HCT116 (cell line): ENCODE data around the gene PRR7. TPM values are rescaled to one million over a fixed set of nuclear protein-coding genes. Genes with fewer than 3 reads are reported as not detected.
A peak's percentile ranks its signal among the peaks of the same experiment; 100 is the strongest.

ENCODE experiments used
- ATAC-seq: fragments of 200-7000 bp; cut with Tn5 transposase; 2 replicates; pipeline ENCODE4 v1.9.1; 2020; ENCODE audit warnings: mild to moderate bottlenecking, moderate library complexity
- BruUV-seq: library from RNA; stranded (reverse); fragments of 400-500 nt; replicated peaks from 2 replicates; lab custom pipeline; 2021; lab: Mats Ljungman, UMichigan
- CTCF ChIA-PET: fragments of 300-600 bp; sonication (Branson Sonifier 250); formaldehyde crosslinking; loops from one replicate; lab custom pipeline; 2021; ENCODE audit warnings: antibody characterized with exemption; lab: Charles Lee
- POLR2A ChIA-PET: fragments of 300-600, 350-600 bp; sonication (Branson Sonifier 250); formaldehyde crosslinking; loops from one replicate; lab custom pipeline; 2021; ENCODE audit warnings: antibody characterized with exemption; lab: Charles Lee
- RAD21 ChIA-PET, 2 experiments: fragments of 300-600 bp; sonication (Branson Sonifier 250); formaldehyde crosslinking; loops; one replicate each; lab custom pipeline; 2023; ENCODE audit warnings: low total read pairs in 2 of 2; ENCODE audit not compliant: uncharacterized antibody in 2 of 2, unreplicated experiment in 2 of 2, low non-redundant PET in 1 of 2; lab: Charles Lee
- DNase-seq: peaks from one replicate; pipeline ENCODE4 v3.0.0-alpha.2; 2010; ENCODE audit warnings: low read depth, low spot score
- H2AFZ ChIP-seq: fragments of 200-600 bp; shearing (Covaris generic), sonication (generic); 2 replicates; pipeline ENCODE4 v1.6.1; 2017; ENCODE audit warnings: low read depth, mixed run types, mixed read lengths, antibody characterized with exemption, low read length; ENCODE audit not compliant: poor library complexity, severe bottlenecking
- H3K27ac ChIP-seq: 2 replicates; pipeline ENCODE4 v1.5.1; 2012; ENCODE audit warnings: low read depth, low read length
- H3K27me3 ChIP-seq: fragments of 200-600 bp; sonication (generic); 2 replicates; pipeline ENCODE4 v1.6.1; 2016; ENCODE audit warnings: mixed run types, low read length, mixed read lengths; ENCODE audit not compliant: insufficient read depth
- H3K36me3 ChIP-seq, 2 experiments: fragments of 200-500 bp in 1 of 2; fragments of 200-600 bp in 1 of 2; sonication (Bioruptor generic) in 1 of 2; sonication (generic) in 1 of 2; 2 replicates each; pipeline versions ENCODE4 v1.5.1 to v1.6.1; 2014 to 2016; ENCODE audit warnings: low read length in 2 of 2, inconsistent platforms in 1 of 2, mixed read lengths in 1 of 2, mixed run types in 1 of 2; ENCODE audit not compliant: insufficient read depth in 2 of 2, control insufficient read depth in 1 of 2
- H3K4me1 ChIP-seq, 2 experiments: fragments of 200-600 bp in 1 of 2; sonication (generic) in 1 of 2; 2 replicates each; pipeline versions ENCODE4 v1.5.1 to v1.6.1; 2012 to 2017; ENCODE audit warnings: low read length in 2 of 2, inconsistent platforms in 1 of 2, mild to moderate bottlenecking in 1 of 2, mixed read lengths in 1 of 2, mixed run types in 1 of 2, moderate library complexity in 1 of 2; ENCODE audit not compliant: insufficient read depth in 2 of 2, control insufficient read depth in 1 of 2
- H3K4me2 ChIP-seq: fragments of 200-600 bp; sonication (generic); 2 replicates; pipeline ENCODE4 v1.6.1; 2017; ENCODE audit warnings: mixed run types, low read length, mixed read lengths
- H3K4me3 ChIP-seq, 2 experiments: fragments of 200-600 bp in 1 of 2; sonication (generic) in 1 of 2; replicated peaks in 1 of 2; 2 replicates each; pipeline ENCODE4 v1.5.1; 2011 to 2016; ENCODE audit warnings: low read length in 2 of 2, control low read depth in 1 of 2, low read depth in 1 of 2, mild to moderate bottlenecking in 1 of 2, mixed read lengths in 1 of 2, mixed run types in 1 of 2
- H3K79me2 ChIP-seq: fragments of 200-600 bp; sonication (generic); 2 replicates; pipeline ENCODE4 v1.6.1; 2017; ENCODE audit warnings: mild to moderate bottlenecking, mixed run types, low read length, moderate library complexity, mixed read lengths; ENCODE audit not compliant: insufficient read depth
- H3K9ac ChIP-seq: fragments of 200-600 bp; sonication (generic); 2 replicates; pipeline ENCODE4 v1.6.1; 2016; ENCODE audit warnings: low read length, mixed read lengths
- H3K9me2 ChIP-seq: fragments of 200-600 bp; sonication (generic), shearing (Covaris generic); 2 replicates; pipeline ENCODE4 v1.6.1; 2017; ENCODE audit warnings: mixed run types, mild to moderate bottlenecking, moderate library complexity; ENCODE audit not compliant: insufficient read depth
- H3K9me3 ChIP-seq, 2 experiments: fragments of 200-500 bp in 1 of 2; fragments of 200-600 bp in 1 of 2; sonication (Bioruptor generic) in 1 of 2; sonication (generic) in 1 of 2; 2 replicates each; pipeline ENCODE4 v1.6.1; 2014 to 2017; ENCODE audit warnings: low read length in 2 of 2, mixed read lengths in 2 of 2, inconsistent platforms in 1 of 2, low read depth in 1 of 2, mild to moderate bottlenecking in 1 of 2, mixed run types in 1 of 2, moderate library complexity in 1 of 2; ENCODE audit not compliant: control insufficient read depth in 1 of 2, insufficient read depth in 1 of 2
- H4K20me1 ChIP-seq: fragments of 200-600 bp; sonication (generic), shearing (Covaris generic); 2 replicates; pipeline ENCODE4 v1.6.1; 2017; ENCODE audit warnings: mixed run types, mild to moderate bottlenecking, moderate library complexity; ENCODE audit not compliant: insufficient read depth
- EZH2 ChIP-seq: fragments of 200-600 bp; sonication (generic); IDR thresholded peaks from 2 replicates; pipeline ENCODE4 v1.6.1; 2017; ENCODE audit warnings: antibody characterized with exemption, mixed run types
- intact Hi-C: fragments of 100-400 bp; cut with micrococcal nuclease; formaldehyde crosslinking; loops from 2 replicates; pipeline ENCODE4 v1.10.0; 2022
- total RNA-seq: library from RNA; stranded (reverse); gene quantifications from one replicate; pipeline ENCODE4 v1.2.1, GENCODE V29; 2021; ENCODE audit not compliant: unreplicated experiment
- TF ChIP-seq, protein P1 (sequence below): IDR thresholded peaks from 2 replicates; pipeline ENCODE4 v1.6.1; 2011; ENCODE audit warnings: mild to moderate bottlenecking, low read length, moderate library complexity; ENCODE audit not compliant: insufficient replicate concordance; ENCODE audit errors: extremely low read depth
- TF ChIP-seq, protein P2 (sequence below), 3 experiments: fragments of 200-600 bp in 1 of 3; sonication (generic) in 1 of 3; IDR thresholded peaks in 2 of 3; conservative IDR thresholded peaks in 1 of 3; 2 replicates each; pipeline ENCODE4 v1.5.1; 2012 to 2017; ENCODE audit warnings: low read depth in 2 of 3, low read length in 2 of 3, antibody characterized with exemption in 1 of 3, borderline replicate concordance in 1 of 3, control low read depth in 1 of 3, mild to moderate bottlenecking in 1 of 3, mixed read lengths in 1 of 3, mixed run types in 1 of 3, moderate library complexity in 1 of 3; ENCODE audit not compliant: insufficient read depth in 1 of 3

Gene PRR7
- total RNA-seq, 1 experiment from 2014 or later: 39.9 TPM

DNA sequence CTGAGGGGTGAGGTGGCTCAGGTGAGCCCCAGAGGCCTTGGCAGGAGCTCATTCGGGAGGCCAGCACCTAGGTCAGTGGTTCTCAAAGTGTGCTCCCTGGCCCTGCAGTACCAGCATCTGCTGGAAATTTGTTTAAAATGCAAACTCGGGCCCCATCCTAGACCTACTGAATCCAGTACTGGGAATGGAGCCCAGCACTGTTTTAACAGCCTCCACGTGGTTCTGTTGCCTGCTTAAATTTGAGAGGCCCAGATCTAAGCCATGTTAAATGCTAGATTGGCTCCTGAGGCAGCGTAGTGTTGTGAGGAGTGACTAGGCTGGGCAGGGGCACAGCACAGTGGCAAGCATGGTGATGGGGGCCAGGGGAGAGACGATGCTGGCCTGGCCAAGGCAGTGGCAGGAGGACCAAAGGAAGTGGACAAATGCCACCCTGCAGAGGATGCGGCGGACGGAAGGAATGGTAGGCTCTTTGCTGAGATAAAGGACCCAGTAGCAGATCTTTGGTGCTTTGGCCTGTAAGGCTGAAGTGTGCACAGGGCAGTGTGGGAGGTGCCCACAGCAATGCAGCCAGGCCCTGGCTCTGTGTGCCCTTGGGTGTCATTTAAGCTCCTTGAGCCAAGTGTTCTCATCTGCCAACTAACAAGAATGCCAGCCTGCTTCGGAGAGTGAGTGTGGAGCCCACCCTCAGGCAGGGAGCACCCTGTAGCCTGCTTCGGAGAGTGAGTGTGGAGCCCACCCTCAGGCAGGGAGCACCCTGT, 4.2 kb downstream of the PRR7 start (continued):
- TF ChIP-seq, protein P1, sequence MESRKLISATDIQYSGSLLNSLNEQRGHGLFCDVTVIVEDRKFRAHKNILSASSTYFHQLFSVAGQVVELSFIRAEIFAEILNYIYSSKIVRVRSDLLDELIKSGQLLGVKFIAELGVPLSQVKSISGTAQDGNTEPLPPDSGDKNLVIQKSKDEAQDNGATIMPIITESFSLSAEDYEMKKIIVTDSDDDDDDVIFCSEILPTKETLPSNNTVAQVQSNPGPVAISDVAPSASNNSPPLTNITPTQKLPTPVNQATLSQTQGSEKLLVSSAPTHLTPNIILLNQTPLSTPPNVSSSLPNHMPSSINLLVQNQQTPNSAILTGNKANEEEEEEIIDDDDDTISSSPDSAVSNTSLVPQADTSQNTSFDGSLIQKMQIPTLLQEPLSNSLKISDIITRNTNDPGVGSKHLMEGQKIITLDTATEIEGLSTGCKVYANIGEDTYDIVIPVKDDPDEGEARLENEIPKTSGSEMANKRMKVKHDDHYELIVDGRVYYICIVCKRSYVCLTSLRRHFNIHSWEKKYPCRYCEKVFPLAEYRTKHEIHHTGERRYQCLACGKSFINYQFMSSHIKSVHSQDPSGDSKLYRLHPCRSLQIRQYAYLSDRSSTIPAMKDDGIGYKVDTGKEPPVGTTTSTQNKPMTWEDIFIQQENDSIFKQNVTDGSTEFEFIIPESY: no peak

DNA sequence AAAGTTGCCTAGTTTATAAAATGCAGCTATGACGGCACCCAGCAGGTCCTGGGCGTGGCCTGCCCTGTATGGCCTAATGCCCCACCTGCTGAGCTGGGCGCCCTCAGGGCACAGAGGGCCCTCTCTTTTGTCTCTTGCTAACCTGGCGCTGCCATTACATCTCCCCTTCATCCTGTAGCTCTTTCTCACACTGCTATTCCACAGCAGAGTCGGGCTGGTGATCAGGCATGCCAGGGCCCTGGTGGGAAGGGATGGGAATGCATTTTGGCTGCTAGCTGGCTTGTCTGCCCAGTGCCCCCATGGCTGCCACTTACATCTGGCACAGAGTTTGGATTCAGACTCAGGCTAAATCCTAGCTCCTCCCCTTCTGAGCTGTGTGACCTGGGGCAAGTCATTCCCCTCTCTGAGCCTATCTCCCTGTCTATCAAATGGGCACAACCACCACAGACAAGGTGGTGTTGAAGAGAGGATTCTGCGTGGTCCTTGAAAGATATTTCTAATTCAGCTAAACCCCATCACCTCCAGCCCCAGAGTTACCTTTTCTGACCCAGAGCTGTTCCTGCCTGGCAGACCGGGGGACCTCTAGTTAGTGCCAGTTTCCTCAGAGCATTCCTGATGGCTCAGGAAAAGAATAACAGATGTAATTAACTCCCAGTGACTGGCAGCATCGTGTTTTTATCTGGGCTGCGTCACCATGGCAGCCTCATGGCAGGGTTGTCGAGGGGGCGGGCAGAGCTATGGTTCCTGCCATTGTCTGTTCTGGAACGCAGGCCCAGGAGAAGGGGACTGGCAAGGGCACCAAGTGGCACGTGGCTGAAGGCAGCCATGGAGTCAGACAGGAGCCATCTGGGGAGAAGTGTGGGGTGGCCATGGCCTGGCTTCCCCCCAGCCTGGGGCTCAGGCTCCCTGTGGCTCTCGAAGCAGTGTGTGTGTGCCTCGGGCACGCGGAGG, 6.3 kb downstream of the PRR7 start:
- ChIA-PET RAD21 (interaction anchor here in 1 of 2 experiments (1.5 kb wide), 1 partner anchor 62 kb away, joined by 6 read pairs; no protein-coding TSS in a partner anchor), POLR2A (interaction anchor here (0.6 to 1.0 kb wide), 4 partner anchors 26 to 54 kb away, joined by 3 to 5 read pairs (median 4); partner anchors contain the start of gene GRK6), CTCF (interaction anchor here (1.9 to 6.8 kb wide), 4 partner anchors 27 to 143 kb away, joined by 5 to 85 read pairs (median 18); partner anchors contain the start of genes GRK6 and PFN3)
- H3K27ac ChIP-seq: peak overlapping the region; percentile 2; the same call in 1 of the 2 replicates
- no peaks in the 10 kb centered on the region for H4K20me1 ChIP-seq
- peak overlapping the region; percentile 96 for H3K4me2 ChIP-seq
- ATAC-seq: no peak
- peaks cover 27 to 75% of the 10 kb centered on the region in 2 experiments for H3K4me1 ChIP-seq
- DNase-seq: no peak
- H3K9me3 ChIP-seq: no peaks in the 10 kb centered on the region
- BruUV-seq: no TSS peak
- H3K79me2 ChIP-seq: peaks cover 35% of the 10 kb centered on the region
- intact Hi-C loops: no loop called here
- H2AFZ ChIP-seq: no peak overlapping the region
- H3K9me2 ChIP-seq: no peaks in the 10 kb centered on the region
- H3K36me3 ChIP-seq: peaks cover 0 to 1% of the 10 kb centered on the region in 2 experiments; a peak in 1 of 4 replicates
- H3K4me3 ChIP-seq: no peak overlapping the region
- TF ChIP-seq, protein P2, sequence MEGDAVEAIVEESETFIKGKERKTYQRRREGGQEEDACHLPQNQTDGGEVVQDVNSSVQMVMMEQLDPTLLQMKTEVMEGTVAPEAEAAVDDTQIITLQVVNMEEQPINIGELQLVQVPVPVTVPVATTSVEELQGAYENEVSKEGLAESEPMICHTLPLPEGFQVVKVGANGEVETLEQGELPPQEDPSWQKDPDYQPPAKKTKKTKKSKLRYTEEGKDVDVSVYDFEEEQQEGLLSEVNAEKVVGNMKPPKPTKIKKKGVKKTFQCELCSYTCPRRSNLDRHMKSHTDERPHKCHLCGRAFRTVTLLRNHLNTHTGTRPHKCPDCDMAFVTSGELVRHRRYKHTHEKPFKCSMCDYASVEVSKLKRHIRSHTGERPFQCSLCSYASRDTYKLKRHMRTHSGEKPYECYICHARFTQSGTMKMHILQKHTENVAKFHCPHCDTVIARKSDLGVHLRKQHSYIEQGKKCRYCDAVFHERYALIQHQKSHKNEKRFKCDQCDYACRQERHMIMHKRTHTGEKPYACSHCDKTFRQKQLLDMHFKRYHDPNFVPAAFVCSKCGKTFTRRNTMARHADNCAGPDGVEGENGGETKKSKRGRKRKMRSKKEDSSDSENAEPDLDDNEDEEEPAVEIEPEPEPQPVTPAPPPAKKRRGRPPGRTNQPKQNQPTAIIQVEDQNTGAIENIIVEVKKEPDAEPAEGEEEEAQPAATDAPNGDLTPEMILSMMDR (IDR thresholded peaks at IDR 0.05 in 2 of 3, conservative IDR thresholded peaks at IDR 0.05 in 1 of 3; ENCODE audit: borderline replicate concordance in 1 of 3, insufficient read depth in 1 of 3, low read depth in 2 of 3, low read length in 2 of 3): peak in 1 of 3 experiments; percentile 23; a peak in 1 of 6 replicates
- TF ChIP-seq EZH2: no peak
- no peaks in the 10 kb centered on the region for H3K27me3 ChIP-seq
- peak overlapping the region; percentile 92; the same call in 1 of the 2 replicates for H3K9ac ChIP-seq
